Dermis microvascular lymphatic vessel endothelial cell (primary cell): ENCODE results near the gene DPP10. TPM values are rescaled to one million over a fixed set of nuclear protein-coding genes. Genes with fewer than 3 reads are reported as not detected.

ENCODE experiments used
- DNase-seq, 2 donors: peaks; one replicate each; pipeline versions ENCODE4 v3.0.0 to v3.0.0-alpha.2; 2010; ENCODE audit warnings: low read depth in 2 of 2
- total RNA-seq: library from RNA; depleted of rRNA; stranded (reverse); fragments of >200 nt; gene quantifications from 2 replicates; pipeline ENCODE4 v1.2.1, GENCODE V29; 2014

Gene DPP10
- total RNA-seq, 1 donor from 2014 or later, result not detected

- DNase-seq, result no peak
Measured at GRCh38 chr2:115219296-115219695, 776.9 kb downstream of the DPP10 start.

GRCh38 chr2:115234186-115234585 lies 791.7 kb downstream of the DPP10 start:
- DNase-seq, result no peak

- no peak for DNase-seq
Measured at GRCh38 chr2:115234737-115235136, 792.3 kb downstream of the DPP10 start.

- DNase-seq, result no peak
Measured at GRCh38 chr2:115248066-115248465, 805.6 kb downstream of the DPP10 start.

- no peak for DNase-seq
Measured at GRCh38 chr2:115277366-115277765, 834.9 kb downstream of the DPP10 start.

GRCh38 chr2:115285416-115285815 lies 843.0 kb downstream of the DPP10 start:
- no peak for DNase-seq

GRCh38 chr2:115290478-115290877 lies 848.0 kb downstream of the DPP10 start:
- no peak for DNase-seq

GRCh38 chr2:115292742-115293141 lies 850.3 kb downstream of the DPP10 start:
- no peak for DNase-seq

GRCh38 chr2:115294999-115295398 lies 852.6 kb downstream of the DPP10 start:
- no peak for DNase-seq

- no peak for DNase-seq
Measured at GRCh38 chr2:115297056-115297455, 854.6 kb downstream of the DPP10 start.

- no peak for DNase-seq
Measured at GRCh38 chr2:115299199-115299598, 856.8 kb downstream of the DPP10 start.

- no peak for DNase-seq
Measured at GRCh38 chr2:115305712-115306111, 863.3 kb downstream of the DPP10 start.

GRCh38 chr2:115314119-115314518 lies 871.7 kb downstream of the DPP10 start:
- DNase-seq, result no peak

GRCh38 chr2:115327061-115327460 lies 884.6 kb downstream of the DPP10 start:
- no peak for DNase-seq

GRCh38 chr2:115359550-115359949 lies 917.1 kb downstream of the DPP10 start:
- no peak for DNase-seq

GRCh38 chr2:115364093-115364492 lies 921.7 kb downstream of the DPP10 start:
- DNase-seq, result no peak

- no peak for DNase-seq
Measured at GRCh38 chr2:115369400-115369799, 927.0 kb downstream of the DPP10 start.

- DNase-seq, result no peak
Measured at GRCh38 chr2:115374981-115375380, 932.5 kb downstream of the DPP10 start.

GRCh38 chr2:115384399-115384798 lies 942.0 kb downstream of the DPP10 start:
- no peak for DNase-seq

GRCh38 chr2:115386465-115386864 lies 944.0 kb downstream of the DPP10 start:
- no peak for DNase-seq

- no peak for DNase-seq
Measured at GRCh38 chr2:115389024-115389423, 946.6 kb downstream of the DPP10 start.

GRCh38 chr2:115389898-115390565 lies 947.6 kb downstream of the DPP10 start:
- no peak for DNase-seq

GRCh38 chr2:115396579-115396978 lies 954.1 kb downstream of the DPP10 start:
- DNase-seq, result no peak

GRCh38 chr2:115400940-115401339 lies 958.5 kb downstream of the DPP10 start:
- DNase-seq, result no peak
